Chondrocyte (in vitro differentiated cells): ENCODE data around the gene TGFA. TPM values are rescaled to one million over a fixed set of nuclear protein-coding genes. Genes with fewer than 3 reads are reported as not detected.

Experiments
- DNase-seq: peaks from one replicate; pipeline ENCODE4 v3.0.0; 2021; ENCODE audit warnings: mixed read lengths, low spot score
- H3K27ac Mint-ChIP-seq: one replicate; pipeline ENCODE4 v1.8.0; 2021; ENCODE audit warnings: mild to moderate bottlenecking, moderate library complexity, mixed read lengths; ENCODE audit not compliant: unreplicated experiment
- H3K27me3 Mint-ChIP-seq: 2 replicates; pipeline ENCODE4 v1.8.0; 2021; ENCODE audit warnings: low read depth, mixed read lengths
- H3K36me3 Mint-ChIP-seq: 2 replicates; pipeline ENCODE4 v1.8.0; 2021; ENCODE audit warnings: low read depth, mixed read lengths
- H3K4me1 Mint-ChIP-seq: 2 replicates; pipeline ENCODE4 v1.8.0; 2021; ENCODE audit warnings: low read depth, mild to moderate bottlenecking, mixed read lengths
- H3K4me3 Mint-ChIP-seq: one replicate; pipeline ENCODE4 v1.8.0; 2021; ENCODE audit warnings: mild to moderate bottlenecking, moderate library complexity, mixed read lengths; ENCODE audit not compliant: unreplicated experiment
- H3K9me3 Mint-ChIP-seq: 2 replicates; pipeline ENCODE4 v1.8.0; 2021; ENCODE audit warnings: low read depth, mixed read lengths
- total RNA-seq: library from RNA; stranded (reverse); gene quantifications from 3 replicates; pipeline ENCODE4 v1.2.1, GENCODE V29; 2021
- TF ChIP-seq, protein P1 (sequence below): fragments of 200-600 bp; sonication (generic); IDR thresholded peaks from 2 replicates; pipeline ENCODE4 v1.5.0; 2021; ENCODE audit warnings: antibody characterized with exemption, mild to moderate bottlenecking, moderate library complexity

Gene TGFA
- total RNA-seq, 1 donor from 2014 or later = 0.25 TPM

GRCh38 chr2:70583091-70583490 lies 29.5 kb upstream of the TGFA start:
- no peak overlapping the region for H3K4me3 Mint-ChIP-seq
- no peaks in the 10 kb centered on the region for H3K36me3 Mint-ChIP-seq
- peaks cover 22% of the 10 kb centered on the region for H3K27me3 Mint-ChIP-seq
- TF ChIP-seq, protein P1, sequence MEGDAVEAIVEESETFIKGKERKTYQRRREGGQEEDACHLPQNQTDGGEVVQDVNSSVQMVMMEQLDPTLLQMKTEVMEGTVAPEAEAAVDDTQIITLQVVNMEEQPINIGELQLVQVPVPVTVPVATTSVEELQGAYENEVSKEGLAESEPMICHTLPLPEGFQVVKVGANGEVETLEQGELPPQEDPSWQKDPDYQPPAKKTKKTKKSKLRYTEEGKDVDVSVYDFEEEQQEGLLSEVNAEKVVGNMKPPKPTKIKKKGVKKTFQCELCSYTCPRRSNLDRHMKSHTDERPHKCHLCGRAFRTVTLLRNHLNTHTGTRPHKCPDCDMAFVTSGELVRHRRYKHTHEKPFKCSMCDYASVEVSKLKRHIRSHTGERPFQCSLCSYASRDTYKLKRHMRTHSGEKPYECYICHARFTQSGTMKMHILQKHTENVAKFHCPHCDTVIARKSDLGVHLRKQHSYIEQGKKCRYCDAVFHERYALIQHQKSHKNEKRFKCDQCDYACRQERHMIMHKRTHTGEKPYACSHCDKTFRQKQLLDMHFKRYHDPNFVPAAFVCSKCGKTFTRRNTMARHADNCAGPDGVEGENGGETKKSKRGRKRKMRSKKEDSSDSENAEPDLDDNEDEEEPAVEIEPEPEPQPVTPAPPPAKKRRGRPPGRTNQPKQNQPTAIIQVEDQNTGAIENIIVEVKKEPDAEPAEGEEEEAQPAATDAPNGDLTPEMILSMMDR = no peak
- DNase-seq = no peak
- H3K27ac Mint-ChIP-seq = no peak overlapping the region
- no peaks in the 10 kb centered on the region for H3K4me1 Mint-ChIP-seq
- no peaks in the 10 kb centered on the region for H3K9me3 Mint-ChIP-seq

DNA sequence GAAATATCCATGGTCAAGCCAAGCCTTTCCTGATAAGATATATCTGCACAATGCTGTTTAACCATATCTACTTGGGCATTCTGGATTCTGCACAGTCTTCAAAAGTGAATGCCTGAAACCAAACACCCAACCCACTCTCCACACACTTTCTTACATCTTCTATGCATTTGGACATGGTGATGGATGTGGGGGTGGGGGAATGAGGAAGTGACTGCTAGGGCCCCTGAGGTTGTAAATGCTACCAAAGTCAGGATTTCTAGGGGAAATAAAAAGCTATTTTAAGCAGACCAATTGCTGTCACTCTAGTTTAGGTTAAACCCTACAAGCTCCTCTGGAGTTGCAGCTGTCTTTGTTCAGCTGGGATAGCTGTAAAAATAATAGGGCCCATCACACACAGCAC lies 26.7 kb upstream of the TGFA start:
- H3K27ac Mint-ChIP-seq = no peak overlapping the region
- no peak overlapping the region for H3K4me3 Mint-ChIP-seq
- DNase-seq = no peak
- no peaks in the 10 kb centered on the region for H3K4me1 Mint-ChIP-seq
- no peaks in the 10 kb centered on the region for H3K36me3 Mint-ChIP-seq
- TF ChIP-seq, protein P1 = no peak
- H3K27me3 Mint-ChIP-seq = peaks cover 24% of the 10 kb centered on the region
- H3K9me3 Mint-ChIP-seq = peaks cover 6% of the 10 kb centered on the region

GRCh38 chr2:70574618-70575017 lies 21.0 kb upstream of the TGFA start:
- Mint-ChIP-seq H3K27me3 (peaks cover 37% of the 10 kb centered on the region), H3K27ac (no peak overlapping the region), H3K36me3 (no peaks in the 10 kb centered on the region), H3K4me1 (no peaks in the 10 kb centered on the region), H3K9me3 (peaks cover 7% of the 10 kb centered on the region), H3K4me3 (no peak overlapping the region)
- TF ChIP-seq, protein P1 = no peak
- DNase-seq = no peak

DNA sequence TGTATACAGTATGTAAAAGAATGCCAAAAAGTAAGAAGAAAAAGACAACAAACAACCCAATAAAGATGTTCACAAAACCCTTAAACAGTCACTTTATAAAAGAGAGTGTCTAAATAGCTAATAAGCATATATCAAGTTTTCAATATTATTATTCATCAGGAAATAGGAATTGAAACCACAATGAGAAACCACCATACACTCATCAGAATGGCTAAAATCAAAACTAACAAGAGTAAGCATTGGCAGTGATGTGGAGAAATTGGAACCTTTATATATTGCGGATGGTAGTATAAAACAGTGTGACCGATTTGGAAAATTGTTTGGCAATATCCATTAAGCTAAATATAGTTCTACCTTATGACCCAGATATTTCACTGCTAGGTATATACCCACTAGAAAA lies 20.5 kb upstream of the TGFA start:
- no peak overlapping the region for H3K27ac Mint-ChIP-seq
- no peaks in the 10 kb centered on the region for H3K36me3 Mint-ChIP-seq
- TF ChIP-seq, protein P1 = no peak
- H3K27me3 Mint-ChIP-seq = peaks cover 37% of the 10 kb centered on the region
- no peaks in the 10 kb centered on the region for H3K4me1 Mint-ChIP-seq
- H3K9me3 Mint-ChIP-seq = peaks cover 7% of the 10 kb centered on the region
- no peak overlapping the region for H3K4me3 Mint-ChIP-seq
- no peak for DNase-seq

- TF ChIP-seq, protein P1 = no peak
- Mint-ChIP-seq H3K9me3 (no peaks in the 10 kb centered on the region), H3K4me1 (no peaks in the 10 kb centered on the region), H3K27me3 (peaks cover 23% of the 10 kb centered on the region), H3K4me3 (no peak overlapping the region), H3K27ac (no peak overlapping the region), H3K36me3 (no peaks in the 10 kb centered on the region)
- DNase-seq = no peak
Measured at GRCh38 chr2:70570041-70570661, 16.5 kb upstream of the TGFA start.
